Prostate gland (tissue), 2 donors: ENCODE measurements around the gene STOM.

ENCODE experiments used
- POLR2A ChIP-seq: fragments of 450-650 bp; IDR thresholded peaks from one replicate; pipeline ENCODE4 v1.6.1; 2016; ENCODE audit warnings: antibody characterized with exemption, mild to moderate bottlenecking
- POLR2AphosphoS5 ChIP-seq: sonication (generic); formaldehyde crosslinking; IDR thresholded peaks from one replicate; pipeline ENCODE4 v1.6.1; 2017; ENCODE audit warnings: antibody characterized with exemption
- TF ChIP-seq, protein P1 (sequence below), 4 experiments: fragments of 200-600 bp in 2 of 4; fragments of 450-650 bp in 2 of 4; sonication (generic) in 2 of 4; IDR thresholded peaks; 1 replicate in 3 of 4; 2 replicates in 1 of 4; pipeline ENCODE4 v1.5.1; 2016 to 2019; ENCODE audit warnings: antibody characterized with exemption in 4 of 4, mild to moderate bottlenecking in 2 of 4, moderate library complexity in 2 of 4

DNA sequence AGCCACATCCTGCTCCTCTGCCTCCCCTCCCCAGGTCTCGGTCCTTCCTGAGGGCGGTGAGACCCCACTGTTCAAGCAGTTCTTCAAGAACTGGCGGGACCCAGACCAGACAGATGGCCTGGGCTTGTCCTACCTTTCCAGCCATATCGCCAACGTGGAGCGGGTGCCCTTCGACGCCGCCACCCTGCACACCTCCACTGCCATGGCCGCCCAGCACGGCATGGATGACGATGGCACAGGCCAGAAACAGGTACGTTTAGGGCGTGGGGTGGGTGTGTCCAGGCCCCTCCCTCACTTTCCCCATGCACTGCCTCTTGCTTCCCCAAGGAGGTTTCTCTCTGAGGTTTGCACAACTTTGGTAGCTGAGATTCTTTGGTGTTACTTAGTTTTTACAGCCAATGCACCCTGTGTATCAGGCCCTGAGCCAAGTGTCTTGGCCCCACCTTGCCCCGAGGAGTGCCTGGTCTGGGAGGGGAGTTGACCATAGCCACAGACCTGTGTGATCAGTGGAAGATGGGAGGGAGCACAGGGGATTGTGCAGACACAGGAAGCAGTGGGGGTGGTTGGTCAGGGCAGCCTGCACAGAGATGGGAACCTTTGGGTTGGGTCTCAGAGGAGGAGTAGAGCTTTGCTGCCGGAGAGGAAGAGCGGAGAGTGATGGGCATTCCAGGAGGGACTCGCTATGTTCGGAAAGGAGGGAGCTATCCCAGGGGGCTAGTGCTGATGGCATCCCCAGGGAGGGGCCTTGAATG lies 51.2 kb downstream of the STOM start:
- TF ChIP-seq, protein P1, sequence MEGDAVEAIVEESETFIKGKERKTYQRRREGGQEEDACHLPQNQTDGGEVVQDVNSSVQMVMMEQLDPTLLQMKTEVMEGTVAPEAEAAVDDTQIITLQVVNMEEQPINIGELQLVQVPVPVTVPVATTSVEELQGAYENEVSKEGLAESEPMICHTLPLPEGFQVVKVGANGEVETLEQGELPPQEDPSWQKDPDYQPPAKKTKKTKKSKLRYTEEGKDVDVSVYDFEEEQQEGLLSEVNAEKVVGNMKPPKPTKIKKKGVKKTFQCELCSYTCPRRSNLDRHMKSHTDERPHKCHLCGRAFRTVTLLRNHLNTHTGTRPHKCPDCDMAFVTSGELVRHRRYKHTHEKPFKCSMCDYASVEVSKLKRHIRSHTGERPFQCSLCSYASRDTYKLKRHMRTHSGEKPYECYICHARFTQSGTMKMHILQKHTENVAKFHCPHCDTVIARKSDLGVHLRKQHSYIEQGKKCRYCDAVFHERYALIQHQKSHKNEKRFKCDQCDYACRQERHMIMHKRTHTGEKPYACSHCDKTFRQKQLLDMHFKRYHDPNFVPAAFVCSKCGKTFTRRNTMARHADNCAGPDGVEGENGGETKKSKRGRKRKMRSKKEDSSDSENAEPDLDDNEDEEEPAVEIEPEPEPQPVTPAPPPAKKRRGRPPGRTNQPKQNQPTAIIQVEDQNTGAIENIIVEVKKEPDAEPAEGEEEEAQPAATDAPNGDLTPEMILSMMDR (IDR thresholded peaks at IDR 0.05) = no peak
- TF ChIP-seq POLR2A (no peak), POLR2AphosphoS5 (no peak)
